ENCODE data around the gene CTSS.
"Not testable (repeated sequence)": the region's sequence is repeated elsewhere in the genome, so short reads cannot be mapped to it uniquely, and the experiment has no call there.

GRCh38 chr1:150793778-150794177 lies 28.2 kb upstream of the CTSS start:
- not testable (repeated sequence) for TF ChIP-seq CTCF (IDR thresholded peaks at IDR 0.05); POLR2A (IDR thresholded peaks at IDR 0.05); EP300 (IDR thresholded peaks at IDR 0.05; ENCODE audit: low read depth); POLR2AphosphoS5 (IDR thresholded peaks at IDR 0.05)
